ENCODE measurements around the gene DOCK2.

Gene DOCK2

GRCh38 chr5:169973056-169973455, 336.0 kb downstream of the DOCK2 start:
- FAIRE-seq (no peak), DNase-seq (ENCODE audit: insufficient read length, low spot score) (no peak)
- TF ChIP-seq POLR2A (IDR thresholded peaks at IDR 0.05; ENCODE audit: low read depth, low read length): no peak

GRCh38 chr5:169974121-169974770, 337.2 kb downstream of the DOCK2 start:
- no peak for FAIRE-seq
- no peak for DNase-seq (ENCODE audit: insufficient read length, low spot score)
- no peak for TF ChIP-seq POLR2A (IDR thresholded peaks at IDR 0.05; ENCODE audit: low read depth, low read length)

GRCh38 chr5:169978714-169979113, 341.6 kb downstream of the DOCK2 start:
- no peak for FAIRE-seq
- TF ChIP-seq POLR2A (IDR thresholded peaks at IDR 0.05; ENCODE audit: low read depth, low read length): no peak
- no peak for DNase-seq (ENCODE audit: insufficient read length, low spot score)

GRCh38 chr5:169979871-169980270, 342.8 kb downstream of the DOCK2 start:
- no peak for FAIRE-seq

GRCh38 chr5:169980418-169981053, 343.5 kb downstream of the DOCK2 start, which contains the start of gene INSYN2B:
INSYN2B (minus strand) TSS chr5:169980495; CDS start chr5:169883898, 96,597 bp downstream.
- no peak for TF ChIP-seq POLR2A (IDR thresholded peaks at IDR 0.05; ENCODE audit: low read depth, low read length)
- FAIRE-seq (no peak), DNase-seq (ENCODE audit: insufficient read length, low spot score) (peak; percentile 58)

More at GRCh38 chr5:169979871-169980270, 342.8 kb downstream of the DOCK2 start:
- no peak for DNase-seq (ENCODE audit: insufficient read length, low spot score)
- no peak for TF ChIP-seq POLR2A (IDR thresholded peaks at IDR 0.05; ENCODE audit: low read depth, low read length)

- no peak for FAIRE-seq
- TF ChIP-seq POLR2A (IDR thresholded peaks at IDR 0.05; ENCODE audit: low read depth, low read length): no peak
- no peak for DNase-seq (ENCODE audit: insufficient read length, low spot score)
These were observed 351.1 kb downstream of the DOCK2 start for GRCh38 chr5:169988206-169988605.

- DNase-seq (ENCODE audit: insufficient read length, low spot score) (no peak), FAIRE-seq (no peak)
- no peak for TF ChIP-seq POLR2A (IDR thresholded peaks at IDR 0.05; ENCODE audit: low read depth, low read length)
These were observed 351.9 kb downstream of the DOCK2 start for GRCh38 chr5:169988947-169989346.

GRCh38 chr5:169989365-169989764, 352.3 kb downstream of the DOCK2 start:
- DNase-seq (ENCODE audit: insufficient read length, low spot score) (no peak), FAIRE-seq (no peak)
- TF ChIP-seq POLR2A (IDR thresholded peaks at IDR 0.05; ENCODE audit: low read depth, low read length): no peak

- no peak for DNase-seq (ENCODE audit: insufficient read length, low spot score)
- no peak for TF ChIP-seq POLR2A (IDR thresholded peaks at IDR 0.05; ENCODE audit: low read depth, low read length)
- no peak for FAIRE-seq
These were observed 354.2 kb downstream of the DOCK2 start for GRCh38 chr5:169991115-169991869.

GRCh38 chr5:169992789-169993484, 355.9 kb downstream of the DOCK2 start:
- FAIRE-seq (no peak), DNase-seq (ENCODE audit: insufficient read length, low spot score) (no peak)
- TF ChIP-seq POLR2A (IDR thresholded peaks at IDR 0.05; ENCODE audit: low read depth, low read length): no peak

- TF ChIP-seq POLR2A (IDR thresholded peaks at IDR 0.05; ENCODE audit: low read depth, low read length): no peak
- FAIRE-seq (no peak), DNase-seq (ENCODE audit: insufficient read length, low spot score) (no peak)
These were observed 356.4 kb downstream of the DOCK2 start for GRCh38 chr5:169993485-169993790.

- FAIRE-seq (no peak), DNase-seq (ENCODE audit: insufficient read length, low spot score) (no peak)
- TF ChIP-seq POLR2A (IDR thresholded peaks at IDR 0.05; ENCODE audit: low read depth, low read length): no peak
These were observed 360.7 kb downstream of the DOCK2 start for GRCh38 chr5:169997798-169998197.

- no peak for TF ChIP-seq POLR2A (IDR thresholded peaks at IDR 0.05; ENCODE audit: low read depth, low read length)
- DNase-seq (ENCODE audit: insufficient read length, low spot score) (no peak), FAIRE-seq (no peak)
These were observed 362.5 kb downstream of the DOCK2 start for GRCh38 chr5:169999621-170000020.

- FAIRE-seq (no peak), DNase-seq (ENCODE audit: insufficient read length, low spot score) (no peak)
- TF ChIP-seq POLR2A (IDR thresholded peaks at IDR 0.05; ENCODE audit: low read depth, low read length): no peak
These were observed 363.1 kb downstream of the DOCK2 start for GRCh38 chr5:170000155-170000554.
